H1 (cell line): ENCODE results near the gene GFI1B. TPM values are rescaled to one million over a fixed set of nuclear protein-coding genes. Genes with fewer than 3 reads are reported as not detected.

Source experiments
- CTCF ChIA-PET: fragments of 300-600 bp; sonication (Branson Sonifier 250); formaldehyde crosslinking; loops from one replicate; lab custom pipeline; 2021; ENCODE audit not compliant: partially characterized antibody; lab: Charles Lee
- POLR2A ChIA-PET: fragments of 300-600 bp; sonication (Branson Sonifier 250); formaldehyde crosslinking; loops from one replicate; lab custom pipeline; 2021; ENCODE audit warnings: inconsistent platforms; ENCODE audit not compliant: partially characterized antibody; lab: Charles Lee
- DNase-seq, 2 experiments: peaks; one replicate each; pipeline versions ENCODE4 v3.0.0 to v3.0.0-alpha.2; 2010 to 2022; ENCODE audit warnings: low spot score in 2 of 2, low read depth in 1 of 2, mixed read lengths in 1 of 2
- FAIRE-seq: peaks from 2 replicates; lab custom pipeline; 2011; peaks lifted over from hg19 to GRCh38; lab: Jason Lieb, UNC
- H2AFZ ChIP-seq: 2 replicates; pipeline ENCODE4 v1.8.1; 2012; ENCODE audit warnings: low read length, inconsistent platforms
- H2AK5ac ChIP-seq: 2 replicates; pipeline ENCODE4 v1.6.1; 2013; ENCODE audit warnings: low read depth, low read length
- H2BK120ac ChIP-seq: replicated peaks from 2 replicates; pipeline ENCODE3; 2013; ENCODE audit warnings: low read depth, low read length, inconsistent platforms
- H2BK12ac ChIP-seq: 2 replicates; pipeline ENCODE4 v1.6.1; 2013; ENCODE audit warnings: low read depth, low read length
- H2BK15ac ChIP-seq: 2 replicates; pipeline ENCODE4 v1.6.1; 2013; ENCODE audit warnings: low read length
- H2BK20ac ChIP-seq: 2 replicates; pipeline ENCODE4 v1.6.1; 2013; ENCODE audit warnings: low read length
- H2BK5ac ChIP-seq: 2 replicates; pipeline ENCODE4 v1.6.1; 2013; ENCODE audit warnings: low read depth, low read length
- H3K14ac ChIP-seq: 2 replicates; pipeline ENCODE4 v1.6.1; 2013; ENCODE audit warnings: inconsistent platforms; ENCODE audit not compliant: insufficient read length
- H3K18ac ChIP-seq: 2 replicates; pipeline ENCODE4 v1.6.1; 2013; ENCODE audit warnings: low read length; ENCODE audit errors: extremely low read depth
- H3K23ac ChIP-seq: 2 replicates; pipeline ENCODE4 v1.6.1; 2013; ENCODE audit warnings: inconsistent platforms; ENCODE audit not compliant: insufficient read length
- H3K23me2 ChIP-seq: 2 replicates; pipeline ENCODE4 v1.6.1; 2013; ENCODE audit warnings: low read depth, low read length
- H3K27ac ChIP-seq: 2 replicates; pipeline ENCODE4 v1.6.1; 2011; ENCODE audit warnings: low read depth, low read length, inconsistent platforms
- H3K27me3 ChIP-seq, 4 experiments: replicated peaks in 1 of 4; 1 replicate in 1 of 4; 2 replicates in 3 of 4; pipeline versions ENCODE4 v1.6.1 to v1.8.1; 2011 to 2013; ENCODE audit warnings: low read length in 3 of 4, mild to moderate bottlenecking in 3 of 4, inconsistent platforms in 2 of 4, mixed read lengths in 2 of 4, moderate library complexity in 1 of 4; ENCODE audit not compliant: control insufficient read depth in 3 of 4, insufficient read depth in 3 of 4; ENCODE audit errors: extremely low read depth in 1 of 4
- H3K36me3 ChIP-seq, 4 experiments: 2 replicates each; pipeline versions ENCODE4 v1.6.1 to v1.8.1; 2011 to 2013; ENCODE audit warnings: mild to moderate bottlenecking in 4 of 4, low read length in 3 of 4, moderate library complexity in 2 of 4, control low read depth in 1 of 4, inconsistent platforms in 1 of 4; ENCODE audit not compliant: insufficient read depth in 4 of 4, control insufficient read depth in 2 of 4
- H3K4ac ChIP-seq: replicated peaks from 2 replicates; pipeline ENCODE3; 2013; ENCODE audit warnings: low read length, low read depth, mixed read lengths, inconsistent platforms; ENCODE audit not compliant: insufficient read length
- H3K4me1 ChIP-seq, 4 experiments: replicated peaks in 1 of 4; 1 replicate in 1 of 4; 2 replicates in 3 of 4; pipeline versions ENCODE4 v1.6.1 to v1.8.1; 2011 to 2013; ENCODE audit warnings: low read length in 3 of 4, inconsistent platforms in 2 of 4, mixed read lengths in 1 of 4; ENCODE audit not compliant: insufficient read depth in 4 of 4, control insufficient read depth in 3 of 4
- H3K4me2 ChIP-seq, 2 experiments: 2 replicates each; pipeline versions ENCODE4 v1.6.1 to v1.8.1; 2011 to 2013; ENCODE audit warnings: low read depth in 2 of 2, low read length in 2 of 2, control low read depth in 1 of 2, inconsistent platforms in 1 of 2, mild to moderate bottlenecking in 1 of 2; ENCODE audit not compliant: insufficient read depth in 1 of 2
- H3K4me3 ChIP-seq, 4 experiments: fragments of 200-600, 300-600 bp in 1 of 4; sonication (generic), shearing (Covaris generic), sonication (Bioruptor Twin) in 1 of 4; 2 replicates each; pipeline versions ENCODE4 v1.5.1 to v1.8.1; 2011 to 2016; ENCODE audit warnings: low read length in 4 of 4, low read depth in 3 of 4, control low read depth in 2 of 4, inconsistent platforms in 2 of 4, mild to moderate bottlenecking in 2 of 4, mixed read lengths in 1 of 4, moderate library complexity in 1 of 4; ENCODE audit not compliant: insufficient read depth in 2 of 4; ENCODE audit errors: extremely low read depth in 1 of 4
- H3K56ac ChIP-seq: replicated peaks from 2 replicates; pipeline ENCODE3; 2013; ENCODE audit warnings: low read depth, mild to moderate bottlenecking, mixed read lengths, low read length, inconsistent platforms; ENCODE audit not compliant: insufficient read length
- H3K79me1 ChIP-seq: 2 replicates; pipeline ENCODE4 v1.6.1; 2013; ENCODE audit warnings: low read depth, low read length, control low read depth
- H3K79me2 ChIP-seq, 2 experiments: 2 replicates each; pipeline versions ENCODE4 v1.6.1 to v1.8.1; 2012 to 2013; ENCODE audit warnings: low read length in 2 of 2, mild to moderate bottlenecking in 2 of 2, inconsistent platforms in 1 of 2; ENCODE audit not compliant: insufficient read depth in 2 of 2, control insufficient read depth in 1 of 2
- H3K9ac ChIP-seq, 4 experiments: replicated peaks in 1 of 4; 1 replicate in 1 of 4; 2 replicates in 3 of 4; pipeline versions ENCODE4 v1.6.1 to v1.8.1; 2011 to 2013; ENCODE audit warnings: low read depth in 3 of 4, low read length in 3 of 4, control low read depth in 2 of 4, mild to moderate bottlenecking in 2 of 4, moderate library complexity in 2 of 4, inconsistent platforms in 1 of 4; ENCODE audit errors: extremely low read depth in 1 of 4
- H3K9me3 ChIP-seq, 2 experiments: 2 replicates each; pipeline versions ENCODE4 v1.6.1 to v1.8.1; 2012 to 2013; ENCODE audit warnings: mild to moderate bottlenecking in 2 of 2, moderate library complexity in 2 of 2, control low read depth in 1 of 2, inconsistent platforms in 1 of 2, low read depth in 1 of 2, low read length in 1 of 2, mixed read lengths in 1 of 2; ENCODE audit not compliant: insufficient read depth in 2 of 2
- H4K20me1 ChIP-seq, 2 experiments: replicated peaks in 1 of 2; 2 replicates each; pipeline versions ENCODE3 to v1.8.1; 2011 to 2013; ENCODE audit warnings: inconsistent platforms in 2 of 2, low read length in 2 of 2, mild to moderate bottlenecking in 1 of 2; ENCODE audit not compliant: insufficient read depth in 2 of 2, control insufficient read depth in 1 of 2
- H4K5ac ChIP-seq: 2 replicates; pipeline ENCODE4 v1.6.1; 2013; ENCODE audit warnings: low read length, low read depth, mixed read lengths, inconsistent platforms; ENCODE audit not compliant: insufficient read length
- H4K8ac ChIP-seq: 2 replicates; pipeline ENCODE4 v1.8.0; 2013; ENCODE audit warnings: mild to moderate bottlenecking, moderate library complexity, low read length, inconsistent platforms; ENCODE audit not compliant: insufficient read depth; ENCODE audit errors: extremely low read depth
- H4K91ac ChIP-seq: replicated peaks from 2 replicates; pipeline ENCODE3; 2013; ENCODE audit warnings: low read length, mixed read lengths, inconsistent platforms; ENCODE audit not compliant: insufficient read length
- CBX5 ChIP-seq: fragments of 300-800, 300-1000 bp; sonication (generic); IDR thresholded peaks from 2 replicates; pipeline ENCODE4 v1.7.1; 2016; ENCODE audit warnings: antibody characterized with exemption, low read length, low read depth
- EZH2 ChIP-seq: fragments of 200-600 bp; sonication (generic); IDR thresholded peaks from 2 replicates; pipeline ENCODE4 v1.7.1; 2012; ENCODE audit warnings: low read depth, mild to moderate bottlenecking, moderate library complexity, low read length, inconsistent platforms; ENCODE audit not compliant: severe bottlenecking
- RFX5 ChIP-seq: IDR thresholded peaks from 2 replicates; pipeline ENCODE4 v1.6.1; 2011; ENCODE audit warnings: low read depth, low read length, improper control_type of control experiment, borderline replicate concordance
- WGBS, 2 experiments: shearing (Covaris generic) in 1 of 2; methylation state at CpG; one replicate each; pipeline versions ENCODE4 v1.1.6 to v1.1.7; 2013 to 2015; ENCODE audit warnings: low lambda C conversion rate in 2 of 2, mixed read lengths in 2 of 2, inconsistent platforms in 1 of 2, low coverage in 1 of 2, missing lambda C conversion rate in 1 of 2; ENCODE audit not compliant: insufficient replicate concordance in 2 of 2, insufficient coverage in 1 of 2, insufficient read length in 1 of 2; ENCODE audit errors: extremely low coverage in 1 of 2, missing lambda C conversion rate in 1 of 2; 5-methylcytosine and 5-hydroxymethylcytosine counted together
- polyA plus RNA-seq, 7 experiments: library from polyadenylated mRNA; depleted of rRNA in 3 of 7; stranded (reverse) in 5 of 7; unstranded in 2 of 7; fragments of >200 nt in 5 of 7; fragments of 200-250 nt in 2 of 7; gene quantifications; 1 replicate in 5 of 7; 2 replicates in 1 of 7; 4 replicates in 1 of 7; pipeline versions ENCODE4 v1.2.1 to v1.2.3, GENCODE V29; 2011 to 2013; ENCODE audit warnings: missing spikeins in 2 of 7, mixed read lengths in 2 of 7
- total RNA-seq: library from RNA; stranded (reverse); fragmentation: NEBNext Ultra II Directional; extraction: Animal tissue kit (Norgen Biotek cat#: 25700); gene quantifications from 2 replicates; pipeline ENCODE4 v1.2.1, GENCODE V29; 2021

GFI1B gene
- total and polyA plus RNA-seq, 2 of the 8 experiments (the other 6 are each of a cell fraction or from before 2014, with no cell fraction given), result 0.09 to 0.11 TPM

DNA sequence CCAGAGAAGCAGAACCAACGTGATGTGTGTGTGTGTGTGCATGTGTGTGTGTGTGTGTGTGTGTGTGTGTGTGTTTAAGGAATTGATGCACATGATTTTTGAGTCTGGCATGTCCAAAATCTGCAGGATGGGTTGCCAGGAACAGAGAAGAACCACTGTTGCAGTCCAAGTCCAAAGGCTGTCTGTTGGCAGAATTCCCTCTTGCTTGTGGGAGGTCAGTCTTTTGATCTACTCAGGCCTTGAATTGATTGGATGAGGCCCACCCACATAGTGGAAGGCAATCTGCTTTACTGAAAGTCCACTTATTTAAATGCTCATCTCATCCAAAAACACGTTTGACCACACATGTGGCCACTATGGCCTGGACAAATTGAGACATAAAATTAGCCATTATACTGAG is 22.7 kb upstream of the GFI1B start:
- Histone ChIP-seq H3K4ac (no peak overlapping the region), H3K56ac (no peak overlapping the region), H3K14ac (no peak overlapping the region), H3K23me2 (no peaks in the 10 kb centered on the region), H2BK12ac (no peak overlapping the region), H2AK5ac (no peak overlapping the region), H3K36me3 (no peaks in the 10 kb centered on the region), H3K4me2 (no peak overlapping the region), H3K9me3 (no peaks in the 10 kb centered on the region), H2BK20ac (no peak overlapping the region), H2BK5ac (no peak overlapping the region), H3K9ac (no peak overlapping the region), H2BK120ac (no peak overlapping the region), H4K5ac (no peak overlapping the region), H3K27ac (no peak overlapping the region), H3K27me3 (no peaks in the 10 kb centered on the region), H3K4me1 (no peaks in the 10 kb centered on the region), H4K20me1 (no peaks in the 10 kb centered on the region), H3K79me2 (no peaks in the 10 kb centered on the region), H2AFZ (no peak overlapping the region), H3K4me3 (no peak overlapping the region), H3K18ac (no peak overlapping the region), H3K79me1 (no peaks in the 10 kb centered on the region), H4K91ac (no peak overlapping the region), H3K23ac (no peak overlapping the region), H2BK15ac (no peak overlapping the region), H4K8ac (no peak overlapping the region)
- DNase-seq (no peak), FAIRE-seq (no peak)
- CTCF ChIA-PET, result interaction anchor here (1.1 to 1.2 kb wide), 2 partner anchors 16 to 26 kb away, joined by 3 read pairs; no protein-coding TSS in a partner anchor
- POLR2A ChIA-PET, result interaction anchor here (0.8 to 1.6 kb wide), 2 partner anchors 10 to 81 kb away, joined by 3 to 4 read pairs; no protein-coding TSS in a partner anchor
- 80% methylated on average over 2 of the region's 2 CpGs; no CpG with 5 or more reads in 1 of the 2 experiments for WGBS, 2 experiments
- TF ChIP-seq CBX5 (no peak), EZH2 (no peak), RFX5 (no peak)
